Loucy (cell line): ENCODE measurements around the gene WDR5.

Source experiments
- CTCF ChIP-seq: fragments of 200-600 bp; sonication (generic); conservative IDR thresholded peaks from 2 replicates; pipeline ENCODE4 v1.5.1; 2014; ENCODE audit warnings: mild to moderate bottlenecking, antibody characterized with exemption, low read length
- EZH2phosphoT487 ChIP-seq: fragments of 200-600 bp; IDR thresholded peaks from 2 replicates; pipeline ENCODE4 v1.6.1; 2018; ENCODE audit warnings: antibody characterized with exemption, mild to moderate bottlenecking, moderate library complexity, borderline replicate concordance

DNA sequence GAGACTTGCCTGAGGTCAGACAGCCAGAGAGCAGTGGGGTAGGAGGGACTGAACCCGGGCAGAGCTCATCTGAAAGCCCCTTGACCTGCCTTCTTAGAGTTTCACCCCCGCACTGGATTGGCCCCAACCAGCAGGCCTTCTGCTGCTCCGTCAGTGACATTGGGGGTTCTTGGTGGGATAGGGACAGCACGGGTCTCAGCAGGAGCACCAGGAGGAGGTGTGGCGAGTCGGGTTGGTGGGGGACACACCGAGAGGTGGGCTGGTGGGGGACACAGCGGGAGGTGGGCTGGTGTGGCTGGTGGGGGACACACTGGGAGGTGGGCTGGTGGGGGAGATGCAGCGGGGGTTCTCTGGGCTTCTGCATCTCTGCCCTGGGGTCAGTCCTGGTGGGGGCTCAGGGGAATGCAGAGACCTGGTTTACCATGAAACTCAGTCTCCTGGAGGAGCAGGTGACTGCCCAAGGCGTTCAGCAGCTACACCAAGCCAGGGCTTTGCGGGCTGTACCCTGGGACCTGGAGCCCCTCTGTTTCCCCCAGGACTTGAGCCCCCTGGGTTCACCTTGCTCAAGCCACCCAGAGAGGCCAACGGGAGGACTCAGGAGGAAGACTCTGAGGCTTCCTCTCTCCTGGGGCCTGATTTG, 56.5 kb downstream of the WDR5 start:
- TF ChIP-seq CTCF (no peak), EZH2phosphoT487 (no peak)
